GOT3 (cell line): ENCODE data around the gene ADI1.
"Not testable (repeated sequence)": the region's sequence is repeated elsewhere in the genome, so short reads cannot be mapped to it uniquely, and the experiment has no call there.

Experiments used
- DNase-seq: peaks from one replicate; lab custom pipeline; 2025; ENCODE audit warnings: mixed read lengths; lab: John Stamatoyannopoulos, UW

Gene ADI1

DNA sequence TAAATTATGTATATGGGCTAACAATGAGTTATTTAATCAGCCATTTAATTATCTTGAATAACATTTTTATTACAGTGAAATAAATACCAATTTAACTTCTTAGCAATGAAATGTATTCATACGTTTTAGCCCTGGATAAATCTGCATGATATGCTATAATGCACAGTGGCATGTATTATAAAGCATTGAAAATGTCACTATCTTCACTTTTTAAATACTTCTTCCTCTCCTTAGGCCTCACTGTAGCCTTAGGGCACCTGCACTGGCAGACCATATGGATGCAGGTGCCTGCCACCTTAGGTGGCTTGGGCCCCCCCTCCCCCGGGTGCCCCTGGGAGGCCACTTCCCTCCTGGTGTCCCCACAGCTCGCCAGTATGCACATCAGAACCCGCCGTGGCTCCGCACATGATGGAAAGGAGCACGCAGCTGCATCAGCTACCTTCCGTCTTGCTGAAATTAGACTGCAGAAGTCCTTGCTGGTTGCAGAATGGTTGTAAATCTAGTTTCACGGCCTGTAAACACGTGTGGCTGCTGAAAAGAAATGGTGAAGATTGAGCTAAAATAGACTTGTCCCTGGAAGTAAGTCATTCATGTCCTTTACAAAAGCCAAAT lies 56.7 kb downstream of the ADI1 start:
- DNase-seq: no peak

DNA sequence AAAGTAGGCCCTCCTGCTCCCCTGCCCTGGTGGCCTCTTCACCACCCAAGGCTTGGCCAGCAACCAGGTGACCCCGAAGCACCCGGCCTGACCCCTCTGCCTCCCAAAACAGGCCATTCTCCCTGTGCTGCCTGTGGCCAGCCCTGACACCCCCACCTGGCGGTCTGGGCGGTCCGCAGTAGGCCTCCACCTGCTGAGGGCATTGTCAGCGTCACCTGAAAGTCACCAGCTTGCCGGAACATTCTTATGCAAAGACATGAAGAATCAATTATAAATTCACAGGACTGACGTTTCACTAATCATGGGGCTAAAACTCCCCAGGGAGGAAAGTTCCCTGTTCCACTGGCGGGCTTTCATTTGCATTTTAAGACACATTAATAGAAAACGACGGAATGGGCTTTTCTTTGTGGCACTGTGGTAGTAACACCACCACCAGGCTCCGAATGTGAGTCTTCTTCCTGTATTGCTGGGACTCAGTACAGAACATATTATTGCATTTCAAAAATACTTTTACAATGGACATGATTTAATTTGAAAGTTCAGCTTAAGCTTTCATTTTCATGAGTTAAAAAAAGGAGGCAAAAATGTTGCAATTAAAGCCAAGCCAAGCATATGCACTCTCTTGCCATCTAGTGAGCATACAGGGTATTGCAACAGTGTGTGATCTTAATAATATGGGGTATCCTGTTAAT lies 57.4 kb downstream of the ADI1 start:
- DNase-seq: no peak

DNA sequence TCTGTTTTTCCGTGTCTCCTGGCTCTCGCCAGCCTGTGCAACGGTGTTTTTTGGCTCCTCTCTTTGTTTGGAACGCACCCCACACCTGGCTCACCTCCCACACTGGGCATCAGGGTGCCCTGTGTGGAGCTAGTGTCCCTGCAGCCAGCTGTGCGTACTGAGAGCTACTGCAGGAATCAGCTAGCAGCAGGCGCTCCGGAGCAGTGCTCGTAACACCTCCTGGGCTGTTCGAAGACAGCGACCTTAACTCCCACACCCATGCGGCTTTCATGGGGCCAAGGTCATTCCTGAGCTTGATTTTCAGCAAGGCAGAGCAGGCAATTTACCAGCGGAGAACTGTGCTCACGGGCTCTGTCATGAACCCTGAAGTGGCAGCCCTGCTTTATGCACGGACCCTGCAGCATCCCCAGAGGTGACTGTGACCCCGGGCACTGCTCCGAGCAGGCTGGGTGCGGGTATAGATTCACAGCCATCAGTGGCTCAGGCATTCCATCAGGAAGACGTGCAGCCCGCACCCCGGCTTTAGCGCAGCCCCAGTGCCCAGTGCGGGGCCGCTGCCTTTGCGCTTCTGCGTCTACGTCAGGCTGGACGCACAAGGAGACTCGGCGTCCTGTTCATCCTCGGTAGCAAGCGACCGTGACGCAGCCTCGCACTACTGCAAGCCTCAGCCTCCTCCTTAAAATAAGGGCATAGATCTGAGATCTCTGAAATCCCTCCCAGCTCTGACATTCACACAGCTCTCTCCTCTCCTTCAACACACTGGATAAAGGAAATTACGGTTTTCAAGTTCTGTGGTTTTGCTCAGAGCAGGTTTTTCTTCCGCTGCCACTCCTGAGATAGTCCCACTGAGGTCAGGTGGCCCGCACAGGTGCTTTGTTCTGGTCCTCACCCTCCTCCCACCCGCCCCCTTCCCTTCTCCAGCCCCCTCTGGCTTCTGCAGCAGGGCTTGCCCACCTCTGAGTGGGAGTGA lies 58.2 kb downstream of the ADI1 start:
- DNase-seq: no peak

DNA sequence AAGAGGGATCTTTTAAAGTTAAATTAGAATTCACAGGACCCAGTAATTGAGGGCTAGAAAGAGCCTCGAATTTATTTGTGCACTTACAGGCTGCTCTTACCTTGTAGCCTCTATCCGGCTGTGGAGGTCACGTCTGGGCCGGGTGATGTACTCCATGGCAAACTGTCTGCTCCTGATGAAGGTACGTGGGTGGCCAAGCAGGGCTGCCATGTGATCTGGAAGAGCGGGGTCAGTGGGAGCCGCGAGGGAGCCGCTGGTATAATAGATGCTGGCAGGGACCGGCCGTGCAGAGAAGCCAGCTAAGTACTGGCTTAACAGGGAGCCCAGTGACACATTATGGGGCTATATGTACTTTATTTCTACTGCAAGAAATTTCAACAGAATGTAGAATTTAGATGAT lies 59.2 kb downstream of the ADI1 start:
- DNase-seq: no peak

DNA sequence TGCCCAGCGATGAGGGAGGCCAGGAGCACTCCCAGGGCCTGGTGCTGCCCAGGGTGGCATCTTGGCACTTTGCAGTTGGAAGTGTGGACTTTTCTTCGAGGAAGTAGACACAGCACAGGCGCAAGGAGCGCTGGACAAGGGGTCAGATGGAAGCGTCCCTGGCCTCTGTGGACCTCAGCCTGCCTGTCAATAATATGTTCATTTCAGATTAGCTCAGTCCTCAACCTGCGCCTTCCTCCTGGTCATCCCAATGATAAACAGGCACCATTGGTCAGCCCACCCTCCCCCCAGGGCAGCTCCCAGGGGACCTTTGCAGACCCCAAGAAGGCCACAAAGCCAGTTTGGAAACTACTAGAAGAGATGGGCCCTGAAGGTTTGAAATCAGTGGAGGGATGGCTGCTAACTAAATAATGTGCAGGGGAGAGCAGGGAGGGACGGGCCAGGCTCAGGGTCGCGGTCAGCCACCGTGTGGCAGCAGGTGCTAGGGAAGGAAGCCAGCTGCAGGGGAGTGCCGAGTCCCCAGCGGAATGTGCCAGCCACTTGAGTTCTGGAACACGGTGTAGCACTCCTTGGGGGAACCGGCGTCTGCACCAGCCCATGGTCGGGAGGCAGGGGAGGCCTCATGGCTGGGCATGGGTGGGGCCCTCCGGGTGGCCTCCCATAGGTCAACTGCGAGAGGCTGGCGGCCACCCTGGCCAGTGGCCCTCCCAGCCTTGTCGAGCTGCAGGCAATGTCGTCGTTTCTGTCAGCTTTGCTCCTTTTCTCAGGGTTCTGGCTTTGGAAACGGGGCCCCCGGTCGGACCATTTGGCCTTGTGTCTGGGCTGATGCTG lies 59.9 kb downstream of the ADI1 start:
- no peak for DNase-seq

DNA sequence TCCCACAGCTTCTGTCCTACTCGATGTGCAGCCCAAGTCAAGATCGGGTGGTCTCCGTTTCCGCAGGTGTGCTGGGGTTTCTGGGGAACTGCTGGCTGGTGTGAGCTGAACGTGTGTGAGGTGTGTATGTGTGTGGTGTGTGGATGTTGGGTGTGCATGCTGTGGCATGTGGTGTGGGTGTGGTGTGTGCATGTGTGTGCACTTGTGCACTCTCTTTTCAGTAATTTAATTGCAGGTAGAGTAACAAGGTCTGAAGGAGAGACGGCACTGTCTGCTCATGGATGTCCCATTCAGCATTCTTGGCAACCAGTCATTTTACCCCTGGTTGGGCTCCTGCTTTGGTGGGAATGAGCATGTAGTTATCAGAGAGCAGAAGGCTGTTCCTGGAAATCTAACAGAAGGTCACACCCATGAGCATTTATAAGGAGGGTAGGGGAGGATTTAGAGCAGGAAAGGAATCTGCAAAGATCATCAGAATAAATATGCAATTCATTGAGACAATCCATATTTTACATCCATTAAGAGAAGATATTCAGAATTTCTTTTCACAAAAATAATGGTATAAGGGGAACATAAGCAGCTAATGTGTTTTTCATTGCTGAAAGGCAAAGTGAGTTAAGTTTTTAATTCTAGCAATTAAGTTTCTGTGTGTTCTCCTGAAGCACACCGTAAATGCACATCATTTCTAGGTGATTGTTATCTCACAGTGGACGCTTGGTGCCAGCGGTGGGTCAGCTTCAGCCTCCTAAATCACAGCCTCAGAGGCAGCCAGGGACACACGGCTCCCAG lies 60.7 kb downstream of the ADI1 start:
- DNase-seq: no peak

DNA sequence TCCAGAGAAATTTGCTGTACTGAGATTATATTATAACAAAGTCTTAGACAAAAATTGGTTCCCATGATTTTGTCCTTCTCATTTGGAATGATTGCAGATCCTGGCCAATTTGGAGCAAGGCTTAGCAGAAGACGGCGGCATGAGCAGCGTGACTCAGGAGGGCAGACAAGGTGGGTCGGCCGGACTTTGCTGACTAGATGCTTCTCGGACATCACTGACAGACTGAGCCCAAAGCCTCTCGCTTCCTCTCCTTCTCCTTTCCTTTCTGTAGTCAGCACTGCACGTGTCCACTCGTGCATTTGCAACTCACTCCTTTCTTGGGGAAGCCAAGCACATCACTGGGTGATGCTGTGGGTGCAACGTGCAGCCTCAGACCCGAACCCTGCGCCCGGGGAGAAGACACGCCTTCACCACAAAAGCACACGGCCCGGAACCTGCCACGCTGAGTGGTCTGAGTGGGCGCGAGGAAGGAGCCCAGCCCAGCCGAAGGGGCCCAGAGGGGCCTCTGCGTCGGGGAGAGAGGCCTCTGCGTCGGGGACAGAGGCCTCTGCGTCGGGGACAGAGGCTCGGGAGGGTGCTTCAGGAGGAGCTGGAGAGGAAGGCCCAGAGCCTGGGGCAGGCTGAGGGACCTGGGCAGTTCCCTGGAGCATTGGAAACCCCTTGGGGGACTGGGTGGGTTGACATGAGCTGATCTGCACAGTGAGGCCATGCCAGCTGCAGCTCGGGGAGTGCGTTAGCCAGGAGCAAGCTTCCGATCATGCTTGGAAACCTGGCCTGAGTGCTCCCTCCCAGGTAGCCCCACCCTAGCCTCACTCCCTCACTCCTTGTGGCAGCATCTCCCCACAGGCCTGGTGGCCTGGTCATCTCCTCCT lies 61.6 kb downstream of the ADI1 start:
- no peak for DNase-seq

DNA sequence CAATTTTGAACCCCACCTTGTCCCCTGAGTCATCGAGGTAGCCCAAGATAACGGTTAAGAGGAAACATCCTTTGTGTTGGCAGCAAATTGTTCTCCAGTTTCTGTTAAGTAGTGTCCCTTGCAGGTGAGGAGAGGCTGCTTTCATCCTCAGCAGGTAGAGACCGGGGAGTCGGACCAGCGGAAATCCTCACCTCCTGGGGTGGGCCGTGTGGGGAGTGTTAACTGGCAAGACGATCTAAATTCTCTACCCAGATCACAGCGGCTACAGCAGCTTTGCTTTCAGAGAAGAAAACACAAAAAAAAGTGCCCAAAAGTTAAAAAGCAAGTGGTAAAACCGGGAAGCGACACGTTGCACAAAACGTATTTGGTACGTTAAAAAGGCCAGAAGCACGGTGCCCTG lies 63.2 kb downstream of the ADI1 start:
- no peak for DNase-seq

DNA sequence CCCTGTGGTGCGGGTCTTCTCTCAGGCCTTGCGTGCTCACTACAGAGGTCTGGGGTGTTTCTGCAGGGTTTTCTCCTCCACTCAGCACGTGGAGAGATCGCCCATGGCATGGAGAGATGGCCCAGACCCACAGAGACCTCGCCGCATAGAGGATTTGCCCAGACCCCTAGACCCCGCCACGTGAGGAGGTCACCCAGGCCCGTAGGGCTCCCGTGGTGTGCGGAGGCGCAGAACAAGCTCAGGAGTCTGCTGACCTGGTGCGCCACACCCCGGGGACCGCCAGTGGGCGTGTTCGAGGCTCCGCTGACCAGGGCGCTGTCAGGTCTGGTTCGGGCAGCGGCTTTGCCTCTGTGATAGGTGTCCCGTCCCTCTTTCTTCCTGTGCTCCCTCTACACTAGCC lies 64.5 kb downstream of the ADI1 start:
- DNase-seq: no peak

DNA sequence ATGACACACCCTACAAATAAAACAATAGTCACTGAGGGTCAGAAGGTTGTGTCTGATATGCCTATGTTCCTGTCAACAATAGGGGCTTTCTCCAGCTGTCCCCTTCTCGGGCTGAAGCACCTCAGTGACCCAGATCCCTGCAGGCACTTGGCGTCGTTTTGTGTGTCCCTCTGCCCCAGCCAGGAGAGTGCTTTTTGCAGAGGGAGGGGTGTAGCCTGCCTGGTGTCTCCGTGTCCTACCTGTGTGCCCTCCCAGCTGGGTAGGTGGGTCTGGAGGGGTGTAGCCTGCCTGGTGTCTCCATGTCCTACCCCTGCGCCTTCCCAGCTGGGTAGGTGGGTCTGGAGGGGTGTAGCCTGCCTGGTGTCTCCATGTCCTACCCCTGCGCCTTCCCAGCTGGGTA lies 65.3 kb downstream of the ADI1 start:
- DNase-seq: not testable (repeated sequence)

DNA sequence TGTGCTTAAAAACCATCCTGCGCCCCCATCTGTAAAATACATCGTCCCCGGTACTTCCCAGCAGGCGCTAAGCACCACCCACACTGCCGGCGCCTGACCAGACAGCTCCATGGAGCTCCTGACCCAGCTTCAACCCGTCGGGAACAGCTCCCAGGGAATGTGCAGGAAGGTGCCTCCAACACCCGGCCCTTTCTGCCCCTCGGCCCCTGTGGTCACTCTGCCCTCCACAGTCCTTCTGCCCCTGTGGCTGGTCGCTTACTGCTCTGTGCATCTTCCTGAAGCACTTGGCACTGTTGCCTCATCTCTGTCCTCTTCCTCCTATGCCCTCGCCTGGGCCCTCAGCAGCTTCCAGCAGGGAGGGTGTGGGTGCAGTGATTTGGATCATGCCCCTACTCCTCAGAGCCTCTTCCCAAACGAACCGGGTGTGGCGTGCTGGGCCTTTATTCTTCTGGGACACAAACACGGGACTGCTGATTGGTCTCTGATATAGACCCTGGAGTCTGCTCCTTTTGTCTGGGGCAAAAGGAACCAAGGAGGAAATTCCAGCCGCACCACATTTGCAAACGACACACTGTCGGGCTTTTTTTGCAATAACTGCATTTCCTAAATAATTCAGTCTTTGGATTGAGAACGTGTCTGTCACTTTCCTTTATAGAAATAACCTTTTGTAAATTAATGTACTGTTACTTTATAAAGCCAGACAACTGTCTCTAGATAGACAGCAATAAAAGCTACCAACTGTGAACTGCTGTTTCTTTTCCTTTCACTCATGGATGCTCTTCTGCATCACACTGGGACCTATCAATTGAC lies 65.9 kb downstream of the ADI1 start:
- DNase-seq: no peak

DNA sequence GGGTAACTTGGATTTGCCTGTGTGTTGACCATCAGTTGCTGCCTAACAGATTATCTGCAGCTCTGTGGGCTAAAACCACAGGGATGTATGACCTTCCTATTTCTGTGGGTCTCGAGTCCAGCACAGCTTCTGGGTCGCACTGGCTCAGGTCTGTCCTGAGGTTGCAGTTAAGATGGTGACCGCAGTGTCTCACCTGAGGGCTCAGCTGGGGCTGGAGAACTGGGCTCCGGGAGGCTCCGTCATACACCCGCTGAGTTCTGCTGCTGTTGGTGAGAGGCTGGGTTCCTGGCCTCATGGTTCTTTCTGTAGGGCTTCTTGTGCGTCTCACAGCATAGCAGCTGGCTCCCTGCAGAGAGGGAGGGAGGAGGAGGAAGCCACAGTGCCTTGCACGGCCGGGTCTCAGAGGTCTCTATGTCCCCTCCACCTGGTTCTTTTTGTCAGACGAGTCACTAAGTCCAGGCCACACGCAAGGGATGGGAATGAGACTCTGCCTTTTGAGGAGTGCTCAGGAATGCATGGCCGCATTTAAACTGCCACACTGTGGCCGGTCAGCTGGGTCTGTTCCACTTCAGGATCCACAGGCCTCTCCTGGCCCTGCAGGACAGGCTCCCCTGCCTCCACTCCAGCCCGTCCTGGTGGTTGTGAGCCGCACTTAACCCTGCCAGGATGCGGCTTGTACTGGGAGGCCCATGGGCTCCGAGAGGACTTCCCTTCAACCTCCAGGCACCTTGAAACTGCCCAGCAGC lies 67.2 kb downstream of the ADI1 start:
- no peak for DNase-seq

DNA sequence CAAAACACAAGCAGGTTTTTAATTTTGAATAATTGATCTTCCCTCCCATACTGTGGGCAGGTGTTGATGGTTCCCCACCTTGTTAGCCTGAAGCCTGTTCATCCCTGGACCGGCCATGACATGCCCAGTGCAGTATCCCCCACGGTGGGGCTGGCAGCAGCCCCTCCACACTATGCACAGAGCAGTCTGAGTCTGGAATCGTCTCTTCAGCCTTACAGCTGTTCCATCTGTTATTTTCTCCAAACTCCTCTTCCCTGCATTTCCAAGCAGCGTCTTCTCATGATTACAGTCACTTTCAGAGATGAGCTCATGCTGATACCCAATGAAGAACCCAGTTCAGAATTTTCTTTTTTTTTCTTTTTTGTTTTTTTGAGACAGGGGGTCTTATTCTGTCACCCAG lies 68.2 kb downstream of the ADI1 start:
- no peak for DNase-seq

DNA sequence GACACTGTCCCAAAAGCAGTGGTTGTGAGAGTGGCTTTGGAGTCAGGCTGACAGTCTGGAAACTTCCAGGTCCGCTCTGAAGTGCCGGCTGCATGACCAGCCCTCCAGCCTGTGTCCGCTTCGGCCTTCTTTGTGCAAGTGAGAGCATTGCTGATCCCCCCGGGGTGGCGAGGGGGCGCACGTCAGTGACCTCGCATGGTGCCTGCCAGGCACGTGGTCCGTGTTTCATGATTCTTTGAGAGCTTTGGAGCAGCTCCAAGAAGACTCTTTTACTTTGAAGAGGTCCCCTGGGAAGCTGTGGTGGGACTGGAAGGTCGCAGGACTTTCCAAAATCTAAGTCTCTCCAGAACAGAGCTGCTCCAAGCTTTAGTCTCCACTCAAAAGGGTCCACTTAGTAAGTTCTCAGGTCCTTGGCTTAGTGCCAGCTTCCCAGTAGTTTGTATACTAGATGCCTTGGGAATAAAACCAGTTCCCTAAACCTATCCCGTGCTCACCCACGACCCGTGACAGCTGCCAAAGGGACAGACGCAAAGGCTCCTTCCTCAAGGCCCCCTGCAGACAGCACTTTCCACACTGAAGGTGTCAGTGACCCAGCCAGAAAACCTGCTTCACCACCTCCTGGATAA lies 68.8 kb downstream of the ADI1 start:
- no peak for DNase-seq

DNA sequence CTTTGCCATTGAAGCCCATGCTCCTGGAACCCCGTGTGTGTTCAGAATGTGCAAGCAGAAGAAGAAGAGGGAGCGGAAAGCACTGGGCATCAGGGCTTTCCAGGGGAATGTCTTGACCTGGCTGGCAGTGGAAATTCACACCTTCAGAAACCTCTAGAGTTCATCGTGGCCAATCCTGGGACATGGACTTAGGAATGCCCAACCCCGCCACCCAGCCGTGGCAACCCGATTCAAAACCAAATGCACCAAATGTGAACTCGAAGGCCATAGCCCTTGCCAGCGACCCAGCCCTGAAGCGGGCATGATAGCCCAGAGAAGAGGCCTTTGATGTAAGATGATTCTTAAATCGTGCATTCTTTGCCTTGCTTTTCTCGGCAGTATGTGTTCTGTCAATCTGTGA lies 69.4 kb downstream of the ADI1 start:
- no peak for DNase-seq

DNA sequence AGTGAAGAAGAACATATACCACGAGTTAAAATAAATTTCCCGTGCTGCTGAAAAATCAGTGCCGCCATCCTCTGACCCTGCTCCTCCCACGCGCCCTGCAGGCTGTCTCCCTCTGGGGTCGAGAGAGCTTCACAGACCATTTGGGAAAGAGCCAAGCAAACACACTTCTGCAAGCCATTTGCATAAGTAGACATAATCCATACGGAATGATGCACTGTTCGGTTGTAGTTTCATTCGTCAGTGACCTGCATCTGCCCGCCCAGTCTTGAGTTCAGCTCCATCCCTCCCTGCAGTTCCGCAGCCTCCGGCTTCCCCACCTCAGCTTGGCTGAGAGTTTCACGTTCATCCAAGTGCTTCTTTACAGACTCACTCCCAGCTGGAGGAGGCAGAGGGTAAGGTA lies 70.2 kb downstream of the ADI1 start:
- no peak for DNase-seq

DNA sequence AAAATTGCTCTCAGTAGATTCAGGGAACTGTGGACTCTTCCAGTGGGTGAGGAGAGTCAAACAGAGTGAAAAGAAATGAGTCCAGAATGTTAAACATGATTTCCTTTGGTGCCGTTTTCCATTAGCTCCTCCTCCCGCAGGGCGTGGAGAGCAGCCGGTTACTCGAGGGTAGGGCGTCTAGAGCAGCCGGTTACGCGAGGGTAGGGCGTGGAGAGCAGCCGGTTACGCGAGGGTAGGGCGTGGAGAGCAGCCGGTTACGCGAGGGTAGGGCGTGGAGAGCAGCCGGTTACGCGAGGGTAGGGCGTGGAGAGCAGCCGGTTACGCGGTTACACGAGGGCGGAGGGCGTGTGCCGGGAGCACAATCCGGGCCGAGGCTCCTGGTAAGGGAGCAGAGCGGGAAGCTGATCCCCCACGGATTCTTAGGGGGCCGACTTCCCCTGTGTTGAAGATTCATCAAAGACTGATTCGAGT lies 70.9 kb downstream of the ADI1 start:
- not testable (repeated sequence) for DNase-seq

DNA sequence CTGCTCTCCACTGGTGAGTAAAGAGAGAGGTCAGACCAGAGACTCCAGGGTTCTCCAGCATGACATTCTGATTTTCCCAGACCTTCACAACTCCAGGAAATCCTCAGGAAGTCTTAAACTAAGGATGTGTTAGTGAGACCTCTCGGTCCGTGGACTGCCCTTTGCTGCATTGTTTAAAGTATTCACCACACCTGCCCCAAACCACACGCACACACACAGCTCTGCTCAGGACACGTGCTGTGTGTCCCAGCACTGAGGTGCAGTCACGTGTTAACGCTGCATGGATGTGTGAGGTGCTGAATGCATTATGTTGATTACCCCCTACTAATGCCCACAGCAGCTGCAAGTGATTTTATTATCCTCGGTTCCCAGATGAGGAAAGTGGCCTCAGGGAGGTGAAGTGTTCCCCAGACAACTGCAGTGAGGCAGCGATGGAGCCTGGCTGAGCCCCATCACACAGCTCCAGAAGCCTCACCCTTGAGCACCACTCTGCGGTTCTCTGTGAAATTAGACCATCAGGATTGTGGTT lies 71.5 kb downstream of the ADI1 start:
- no peak for DNase-seq
